Activated naive CD4-positive, alpha-beta T cell treated with anti-CD3 and anti-CD28 coated beads, Interleukin-2, amount 50 U/mL, for 24 hours (primary cell): ENCODE measurements around the gene LPGAT1.
A peak's percentile ranks its signal among the peaks of the same experiment; 100 is the strongest.

Experiments used
- H3K27ac Mint-ChIP-seq: one replicate; pipeline ENCODE4 v1.8.0; 2021; ENCODE audit warnings: mild to moderate bottlenecking, mixed read lengths
- H3K27me3 Mint-ChIP-seq: one replicate; pipeline ENCODE4 v1.8.0; 2021; ENCODE audit warnings: mixed read lengths
- H3K36me3 Mint-ChIP-seq: one replicate; pipeline ENCODE4 v1.8.0; 2021; ENCODE audit warnings: mixed read lengths
- H3K4me1 Mint-ChIP-seq: one replicate; pipeline ENCODE4 v1.8.0; 2021; ENCODE audit warnings: mixed read lengths
- H3K4me3 Mint-ChIP-seq: one replicate; pipeline ENCODE4 v1.8.0; 2021; ENCODE audit warnings: mild to moderate bottlenecking, mixed read lengths
- H3K9me3 Mint-ChIP-seq: one replicate; pipeline ENCODE4 v1.8.0; 2021; ENCODE audit warnings: mixed read lengths

LPGAT1 gene

GRCh38 chr1:211752951-211753486 is 77.5 kb downstream of the LPGAT1 start:
- Mint-ChIP-seq H3K4me3 (no peak overlapping the region), H3K27me3 (no peaks in the 10 kb centered on the region), H3K9me3 (no peaks in the 10 kb centered on the region), H3K4me1 (no peaks in the 10 kb centered on the region), H3K27ac (no peak overlapping the region), H3K36me3 (peaks cover 6% of the 10 kb centered on the region)

GRCh38 chr1:211752317-211752716 is 78.2 kb downstream of the LPGAT1 start:
- H3K27ac Mint-ChIP-seq = no peak overlapping the region
- H3K27me3 Mint-ChIP-seq = no peaks in the 10 kb centered on the region
- H3K4me3 Mint-ChIP-seq = no peak overlapping the region
- H3K36me3 Mint-ChIP-seq = peaks cover 4% of the 10 kb centered on the region
- H3K4me1 Mint-ChIP-seq = no peaks in the 10 kb centered on the region
- H3K9me3 Mint-ChIP-seq = no peaks in the 10 kb centered on the region

GRCh38 chr1:211751438-211751837 is 79.1 kb downstream of the LPGAT1 start:
- peaks cover 2% of the 10 kb centered on the region for H3K36me3 Mint-ChIP-seq
- no peak overlapping the region for H3K27ac Mint-ChIP-seq
- H3K4me1 Mint-ChIP-seq = no peaks in the 10 kb centered on the region
- H3K9me3 Mint-ChIP-seq = no peaks in the 10 kb centered on the region
- H3K27me3 Mint-ChIP-seq = no peaks in the 10 kb centered on the region
- H3K4me3 Mint-ChIP-seq = no peak overlapping the region

- H3K27ac Mint-ChIP-seq = no peak overlapping the region
- H3K36me3 Mint-ChIP-seq = peaks cover 2% of the 10 kb centered on the region
- H3K27me3 Mint-ChIP-seq = no peaks in the 10 kb centered on the region
- no peak overlapping the region for H3K4me3 Mint-ChIP-seq
- no peaks in the 10 kb centered on the region for H3K4me1 Mint-ChIP-seq
- no peaks in the 10 kb centered on the region for H3K9me3 Mint-ChIP-seq
Observed at GRCh38 chr1:211750599-211750998, 80.0 kb downstream of the LPGAT1 start.

- H3K9me3 Mint-ChIP-seq = no peaks in the 10 kb centered on the region
- no peak overlapping the region for H3K4me3 Mint-ChIP-seq
- no peaks in the 10 kb centered on the region for H3K27me3 Mint-ChIP-seq
- H3K27ac Mint-ChIP-seq = no peak overlapping the region
- H3K4me1 Mint-ChIP-seq = no peaks in the 10 kb centered on the region
- H3K36me3 Mint-ChIP-seq = peaks cover 2% of the 10 kb centered on the region
Observed at GRCh38 chr1:211749251-211749650, 81.3 kb downstream of the LPGAT1 start.

- Mint-ChIP-seq H3K9me3 (no peaks in the 10 kb centered on the region), H3K4me3 (no peak overlapping the region), H3K36me3 (peaks cover 2% of the 10 kb centered on the region), H3K27ac (no peak overlapping the region), H3K27me3 (no peaks in the 10 kb centered on the region), H3K4me1 (no peaks in the 10 kb centered on the region)
Observed at GRCh38 chr1:211748810-211749209, 81.8 kb downstream of the LPGAT1 start.

- H3K9me3 Mint-ChIP-seq = no peaks in the 10 kb centered on the region
- H3K27me3 Mint-ChIP-seq = no peaks in the 10 kb centered on the region
- H3K4me1 Mint-ChIP-seq = peaks cover 26% of the 10 kb centered on the region
- no peak overlapping the region for H3K4me3 Mint-ChIP-seq
- peak overlapping the region; percentile 48 for H3K27ac Mint-ChIP-seq
- no peaks in the 10 kb centered on the region for H3K36me3 Mint-ChIP-seq
Observed at GRCh38 chr1:211742889-211743529, 87.6 kb downstream of the LPGAT1 start.

- no peaks in the 10 kb centered on the region for H3K27me3 Mint-ChIP-seq
- H3K9me3 Mint-ChIP-seq = no peaks in the 10 kb centered on the region
- no peak overlapping the region for H3K4me3 Mint-ChIP-seq
- no peaks in the 10 kb centered on the region for H3K36me3 Mint-ChIP-seq
- peaks cover 34% of the 10 kb centered on the region for H3K4me1 Mint-ChIP-seq
- no peak overlapping the region for H3K27ac Mint-ChIP-seq
Observed at GRCh38 chr1:211742272-211742671, 88.3 kb downstream of the LPGAT1 start.

- no peaks in the 10 kb centered on the region for H3K27me3 Mint-ChIP-seq
- H3K4me1 Mint-ChIP-seq = peaks cover 35% of the 10 kb centered on the region
- H3K36me3 Mint-ChIP-seq = no peaks in the 10 kb centered on the region
- H3K9me3 Mint-ChIP-seq = no peaks in the 10 kb centered on the region
- no peak overlapping the region for H3K27ac Mint-ChIP-seq
- no peak overlapping the region for H3K4me3 Mint-ChIP-seq
Observed at GRCh38 chr1:211741788-211742187, 88.8 kb downstream of the LPGAT1 start.

- H3K27me3 Mint-ChIP-seq = no peaks in the 10 kb centered on the region
- peaks cover 35% of the 10 kb centered on the region for H3K4me1 Mint-ChIP-seq
- no peak overlapping the region for H3K4me3 Mint-ChIP-seq
- H3K36me3 Mint-ChIP-seq = no peaks in the 10 kb centered on the region
- no peak overlapping the region for H3K27ac Mint-ChIP-seq
- H3K9me3 Mint-ChIP-seq = no peaks in the 10 kb centered on the region
Observed at GRCh38 chr1:211741116-211741515, 89.4 kb downstream of the LPGAT1 start.

GRCh38 chr1:211739671-211740411 is 90.7 kb downstream of the LPGAT1 start:
- Mint-ChIP-seq H3K9me3 (no peaks in the 10 kb centered on the region), H3K4me3 (peak overlapping the region; percentile 68), H3K27me3 (no peaks in the 10 kb centered on the region), H3K36me3 (no peaks in the 10 kb centered on the region), H3K4me1 (peaks cover 35% of the 10 kb centered on the region), H3K27ac (peak overlapping the region; percentile 85)

GRCh38 chr1:211738691-211739301 is 91.8 kb downstream of the LPGAT1 start:
- Mint-ChIP-seq H3K9me3 (no peaks in the 10 kb centered on the region), H3K27me3 (no peaks in the 10 kb centered on the region), H3K4me3 (peak overlapping the region; percentile 68), H3K4me1 (peaks cover 35% of the 10 kb centered on the region), H3K27ac (peak overlapping the region; percentile 79), H3K36me3 (no peaks in the 10 kb centered on the region)

- H3K9me3 Mint-ChIP-seq = no peaks in the 10 kb centered on the region
- H3K27ac Mint-ChIP-seq = peak overlapping the region; percentile 77
- no peaks in the 10 kb centered on the region for H3K27me3 Mint-ChIP-seq
- peaks cover 35% of the 10 kb centered on the region for H3K4me1 Mint-ChIP-seq
- no peaks in the 10 kb centered on the region for H3K36me3 Mint-ChIP-seq
- peak overlapping the region; percentile 68 for H3K4me3 Mint-ChIP-seq
Observed at GRCh38 chr1:211738096-211738690, 92.4 kb downstream of the LPGAT1 start.

GRCh38 chr1:211737115-211738035 is 93.2 kb downstream of the LPGAT1 start:
- Mint-ChIP-seq H3K4me1 (peaks cover 35% of the 10 kb centered on the region), H3K9me3 (no peaks in the 10 kb centered on the region), H3K27me3 (no peaks in the 10 kb centered on the region), H3K36me3 (no peaks in the 10 kb centered on the region), H3K4me3 (no peak overlapping the region), H3K27ac (no peak overlapping the region)
